K562 (cell line): ENCODE data around the gene HKDC1. TPM values are rescaled to one million over a fixed set of nuclear protein-coding genes. Genes with fewer than 3 reads are reported as not detected.

Experiments used
- ARHGAP35 ChIP-seq: fragments of 450-650 bp; IDR thresholded peaks from 2 replicates; pipeline ENCODE4 v1.6.1; 2018; ENCODE audit not compliant: partially characterized antibody
- ELF2 ChIP-seq: fragments of 250-450 bp; sonication (Bioruptor Pico); IDR thresholded peaks from 2 replicates; pipeline ENCODE4 v1.5.0; 2021; ENCODE audit warnings: mild to moderate bottlenecking
- PHF20 ChIP-seq: fragments of 450-650 bp; IDR thresholded peaks from 2 replicates; pipeline ENCODE4 v1.6.1; 2018; ENCODE audit not compliant: partially characterized antibody
- SMARCC2 ChIP-seq: fragments of 450-650 bp; IDR thresholded peaks from 2 replicates; pipeline ENCODE4 v1.6.1; 2017; ENCODE audit warnings: antibody characterized with exemption, moderate library complexity, mild to moderate bottlenecking, low read depth
- TCF7 ChIP-seq: sonication (generic); IDR thresholded peaks from 2 replicates; pipeline ENCODE4 v1.6.1; 2016; ENCODE audit warnings: antibody characterized with exemption, borderline replicate concordance
- ZNF507 ChIP-seq: conservative IDR thresholded peaks from 2 replicates; pipeline ENCODE4 v1.6.1; 2017; ENCODE audit warnings: missing genetic modification characterization, missing compliant biosample characterization
- polyA plus RNA-seq, 8 experiments: library from polyadenylated mRNA; depleted of rRNA in 4 of 8; stranded (reverse) in 5 of 8; unstranded in 3 of 8; fragments of >200 nt; fragmentation: Nextera tagmentation in 2 of 8; fragmentation: Illumina TruSeq in 1 of 8; extraction: Ambion mirVana in 2 of 8; extraction: Trizol in 1 of 8; gene quantifications; 2 replicates each; pipeline versions ENCODE4 v1.2.1 to v1.2.3, GENCODE V29; 2011 to 2014; ENCODE audit warnings: inconsistent platforms in 1 of 8, missing spikeins in 1 of 8
- total RNA-seq, 7 experiments: library from RNA; depleted of rRNA in 6 of 7; stranded (reverse); fragments of >200 nt in 6 of 7; fragmentation: Illumina TruSeq in 2 of 7; extraction: Trizol in 2 of 7; gene quantifications; 2 replicates each; pipeline versions ENCODE4 v1.2.1 to v1.2.3, GENCODE V29; 2011 to 2021; ENCODE audit warnings: low replicate concordance in 1 of 7
- TF ChIP-seq, protein P1 (sequence below): fragments of 200-600 bp; sonication (generic); IDR thresholded peaks from one replicate; pipeline ENCODE4 v1.6.1; 2012; ENCODE audit warnings: mild to moderate bottlenecking, low read depth, low read length, inconsistent platforms
- TF ChIP-seq, protein P2 (sequence below): fragments of 450-650 bp; IDR thresholded peaks from 2 replicates; pipeline ENCODE4 v1.6.1; 2016; ENCODE audit warnings: low read depth

Gene HKDC1
- total and polyA plus RNA-seq, 9 of the 15 experiments (the other 6 are each of a cell fraction or from before 2014, with no cell fraction given), result 0.04 to 0.22 (median 0.11) TPM; not detected in 5

DNA sequence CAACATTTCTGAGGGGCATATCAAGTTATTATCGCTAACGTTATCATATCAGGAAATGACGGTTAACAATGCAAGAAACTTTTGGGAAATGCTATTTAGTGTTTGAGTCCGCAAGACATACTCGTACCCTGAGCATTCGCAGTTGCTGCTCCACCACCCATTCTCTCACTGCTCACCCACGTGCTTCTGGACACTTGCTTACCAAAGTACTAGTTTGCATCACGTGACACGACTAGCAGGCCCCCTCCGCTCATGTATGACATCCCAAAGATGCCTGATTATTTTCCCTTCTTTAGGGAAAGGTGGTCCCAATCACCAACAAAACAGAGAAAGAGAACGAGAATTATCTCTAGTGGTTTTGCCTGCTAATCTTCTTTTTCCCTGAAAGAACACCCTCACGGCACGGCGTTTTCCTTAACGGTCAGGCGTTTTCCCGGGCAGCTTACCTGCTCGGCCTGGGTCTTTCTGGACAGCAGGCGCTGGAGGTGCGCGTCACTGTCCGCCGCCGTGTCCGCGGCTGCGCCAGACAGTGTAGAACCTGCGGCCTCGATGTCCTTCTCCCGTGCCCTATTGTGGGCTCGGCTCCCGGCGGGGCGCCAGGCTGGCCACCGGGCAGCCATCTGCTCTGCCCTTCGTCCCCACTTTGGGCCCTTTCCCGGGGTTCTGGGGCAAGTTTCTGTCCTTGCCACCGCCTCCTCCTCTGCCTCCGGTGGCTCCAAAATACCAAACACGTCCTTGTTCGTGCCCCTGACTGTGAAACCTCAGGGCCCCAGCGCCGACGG is 40.2 kb upstream of the HKDC1 start, which contains the start of gene SUPV3L1 (continued):
- TF ChIP-seq, protein P1, sequence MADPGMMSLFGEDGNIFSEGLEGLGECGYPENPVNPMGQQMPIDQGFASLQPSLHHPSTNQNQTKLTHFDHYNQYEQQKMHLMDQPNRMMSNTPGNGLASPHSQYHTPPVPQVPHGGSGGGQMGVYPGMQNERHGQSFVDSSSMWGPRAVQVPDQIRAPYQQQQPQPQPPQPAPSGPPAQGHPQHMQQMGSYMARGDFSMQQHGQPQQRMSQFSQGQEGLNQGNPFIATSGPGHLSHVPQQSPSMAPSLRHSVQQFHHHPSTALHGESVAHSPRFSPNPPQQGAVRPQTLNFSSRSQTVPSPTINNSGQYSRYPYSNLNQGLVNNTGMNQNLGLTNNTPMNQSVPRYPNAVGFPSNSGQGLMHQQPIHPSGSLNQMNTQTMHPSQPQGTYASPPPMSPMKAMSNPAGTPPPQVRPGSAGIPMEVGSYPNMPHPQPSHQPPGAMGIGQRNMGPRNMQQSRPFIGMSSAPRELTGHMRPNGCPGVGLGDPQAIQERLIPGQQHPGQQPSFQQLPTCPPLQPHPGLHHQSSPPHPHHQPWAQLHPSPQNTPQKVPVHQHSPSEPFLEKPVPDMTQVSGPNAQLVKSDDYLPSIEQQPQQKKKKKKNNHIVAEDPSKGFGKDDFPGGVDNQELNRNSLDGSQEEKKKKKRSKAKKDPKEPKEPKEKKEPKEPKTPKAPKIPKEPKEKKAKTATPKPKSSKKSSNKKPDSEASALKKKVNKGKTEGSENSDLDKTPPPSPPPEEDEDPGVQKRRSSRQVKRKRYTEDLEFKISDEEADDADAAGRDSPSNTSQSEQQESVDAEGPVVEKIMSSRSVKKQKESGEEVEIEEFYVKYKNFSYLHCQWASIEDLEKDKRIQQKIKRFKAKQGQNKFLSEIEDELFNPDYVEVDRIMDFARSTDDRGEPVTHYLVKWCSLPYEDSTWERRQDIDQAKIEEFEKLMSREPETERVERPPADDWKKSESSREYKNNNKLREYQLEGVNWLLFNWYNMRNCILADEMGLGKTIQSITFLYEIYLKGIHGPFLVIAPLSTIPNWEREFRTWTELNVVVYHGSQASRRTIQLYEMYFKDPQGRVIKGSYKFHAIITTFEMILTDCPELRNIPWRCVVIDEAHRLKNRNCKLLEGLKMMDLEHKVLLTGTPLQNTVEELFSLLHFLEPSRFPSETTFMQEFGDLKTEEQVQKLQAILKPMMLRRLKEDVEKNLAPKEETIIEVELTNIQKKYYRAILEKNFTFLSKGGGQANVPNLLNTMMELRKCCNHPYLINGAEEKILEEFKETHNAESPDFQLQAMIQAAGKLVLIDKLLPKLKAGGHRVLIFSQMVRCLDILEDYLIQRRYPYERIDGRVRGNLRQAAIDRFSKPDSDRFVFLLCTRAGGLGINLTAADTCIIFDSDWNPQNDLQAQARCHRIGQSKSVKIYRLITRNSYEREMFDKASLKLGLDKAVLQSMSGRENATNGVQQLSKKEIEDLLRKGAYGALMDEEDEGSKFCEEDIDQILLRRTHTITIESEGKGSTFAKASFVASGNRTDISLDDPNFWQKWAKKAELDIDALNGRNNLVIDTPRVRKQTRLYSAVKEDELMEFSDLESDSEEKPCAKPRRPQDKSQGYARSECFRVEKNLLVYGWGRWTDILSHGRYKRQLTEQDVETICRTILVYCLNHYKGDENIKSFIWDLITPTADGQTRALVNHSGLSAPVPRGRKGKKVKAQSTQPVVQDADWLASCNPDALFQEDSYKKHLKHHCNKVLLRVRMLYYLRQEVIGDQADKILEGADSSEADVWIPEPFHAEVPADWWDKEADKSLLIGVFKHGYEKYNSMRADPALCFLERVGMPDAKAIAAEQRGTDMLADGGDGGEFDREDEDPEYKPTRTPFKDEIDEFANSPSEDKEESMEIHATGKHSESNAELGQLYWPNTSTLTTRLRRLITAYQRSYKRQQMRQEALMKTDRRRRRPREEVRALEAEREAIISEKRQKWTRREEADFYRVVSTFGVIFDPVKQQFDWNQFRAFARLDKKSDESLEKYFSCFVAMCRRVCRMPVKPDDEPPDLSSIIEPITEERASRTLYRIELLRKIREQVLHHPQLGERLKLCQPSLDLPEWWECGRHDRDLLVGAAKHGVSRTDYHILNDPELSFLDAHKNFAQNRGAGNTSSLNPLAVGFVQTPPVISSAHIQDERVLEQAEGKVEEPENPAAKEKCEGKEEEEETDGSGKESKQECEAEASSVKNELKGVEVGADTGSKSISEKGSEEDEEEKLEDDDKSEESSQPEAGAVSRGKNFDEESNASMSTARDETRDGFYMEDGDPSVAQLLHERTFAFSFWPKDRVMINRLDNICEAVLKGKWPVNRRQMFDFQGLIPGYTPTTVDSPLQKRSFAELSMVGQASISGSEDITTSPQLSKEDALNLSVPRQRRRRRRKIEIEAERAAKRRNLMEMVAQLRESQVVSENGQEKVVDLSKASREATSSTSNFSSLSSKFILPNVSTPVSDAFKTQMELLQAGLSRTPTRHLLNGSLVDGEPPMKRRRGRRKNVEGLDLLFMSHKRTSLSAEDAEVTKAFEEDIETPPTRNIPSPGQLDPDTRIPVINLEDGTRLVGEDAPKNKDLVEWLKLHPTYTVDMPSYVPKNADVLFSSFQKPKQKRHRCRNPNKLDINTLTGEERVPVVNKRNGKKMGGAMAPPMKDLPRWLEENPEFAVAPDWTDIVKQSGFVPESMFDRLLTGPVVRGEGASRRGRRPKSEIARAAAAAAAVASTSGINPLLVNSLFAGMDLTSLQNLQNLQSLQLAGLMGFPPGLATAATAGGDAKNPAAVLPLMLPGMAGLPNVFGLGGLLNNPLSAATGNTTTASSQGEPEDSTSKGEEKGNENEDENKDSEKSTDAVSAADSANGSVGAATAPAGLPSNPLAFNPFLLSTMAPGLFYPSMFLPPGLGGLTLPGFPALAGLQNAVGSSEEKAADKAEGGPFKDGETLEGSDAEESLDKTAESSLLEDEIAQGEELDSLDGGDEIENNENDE, result no peak
- TF ChIP-seq ARHGAP35 (no peak), SMARCC2 (no peak), ELF2 (CRISPR knock-in tag) (0 out of 2 replicates have a peak, but pooled peaks have one; percentile 18), TCF7 (0 out of 2 replicates have a peak, but pooled peaks have one; percentile 69), PHF20 (peak; percentile 99), ZNF507 (no peak)
- TF ChIP-seq, protein P2, sequence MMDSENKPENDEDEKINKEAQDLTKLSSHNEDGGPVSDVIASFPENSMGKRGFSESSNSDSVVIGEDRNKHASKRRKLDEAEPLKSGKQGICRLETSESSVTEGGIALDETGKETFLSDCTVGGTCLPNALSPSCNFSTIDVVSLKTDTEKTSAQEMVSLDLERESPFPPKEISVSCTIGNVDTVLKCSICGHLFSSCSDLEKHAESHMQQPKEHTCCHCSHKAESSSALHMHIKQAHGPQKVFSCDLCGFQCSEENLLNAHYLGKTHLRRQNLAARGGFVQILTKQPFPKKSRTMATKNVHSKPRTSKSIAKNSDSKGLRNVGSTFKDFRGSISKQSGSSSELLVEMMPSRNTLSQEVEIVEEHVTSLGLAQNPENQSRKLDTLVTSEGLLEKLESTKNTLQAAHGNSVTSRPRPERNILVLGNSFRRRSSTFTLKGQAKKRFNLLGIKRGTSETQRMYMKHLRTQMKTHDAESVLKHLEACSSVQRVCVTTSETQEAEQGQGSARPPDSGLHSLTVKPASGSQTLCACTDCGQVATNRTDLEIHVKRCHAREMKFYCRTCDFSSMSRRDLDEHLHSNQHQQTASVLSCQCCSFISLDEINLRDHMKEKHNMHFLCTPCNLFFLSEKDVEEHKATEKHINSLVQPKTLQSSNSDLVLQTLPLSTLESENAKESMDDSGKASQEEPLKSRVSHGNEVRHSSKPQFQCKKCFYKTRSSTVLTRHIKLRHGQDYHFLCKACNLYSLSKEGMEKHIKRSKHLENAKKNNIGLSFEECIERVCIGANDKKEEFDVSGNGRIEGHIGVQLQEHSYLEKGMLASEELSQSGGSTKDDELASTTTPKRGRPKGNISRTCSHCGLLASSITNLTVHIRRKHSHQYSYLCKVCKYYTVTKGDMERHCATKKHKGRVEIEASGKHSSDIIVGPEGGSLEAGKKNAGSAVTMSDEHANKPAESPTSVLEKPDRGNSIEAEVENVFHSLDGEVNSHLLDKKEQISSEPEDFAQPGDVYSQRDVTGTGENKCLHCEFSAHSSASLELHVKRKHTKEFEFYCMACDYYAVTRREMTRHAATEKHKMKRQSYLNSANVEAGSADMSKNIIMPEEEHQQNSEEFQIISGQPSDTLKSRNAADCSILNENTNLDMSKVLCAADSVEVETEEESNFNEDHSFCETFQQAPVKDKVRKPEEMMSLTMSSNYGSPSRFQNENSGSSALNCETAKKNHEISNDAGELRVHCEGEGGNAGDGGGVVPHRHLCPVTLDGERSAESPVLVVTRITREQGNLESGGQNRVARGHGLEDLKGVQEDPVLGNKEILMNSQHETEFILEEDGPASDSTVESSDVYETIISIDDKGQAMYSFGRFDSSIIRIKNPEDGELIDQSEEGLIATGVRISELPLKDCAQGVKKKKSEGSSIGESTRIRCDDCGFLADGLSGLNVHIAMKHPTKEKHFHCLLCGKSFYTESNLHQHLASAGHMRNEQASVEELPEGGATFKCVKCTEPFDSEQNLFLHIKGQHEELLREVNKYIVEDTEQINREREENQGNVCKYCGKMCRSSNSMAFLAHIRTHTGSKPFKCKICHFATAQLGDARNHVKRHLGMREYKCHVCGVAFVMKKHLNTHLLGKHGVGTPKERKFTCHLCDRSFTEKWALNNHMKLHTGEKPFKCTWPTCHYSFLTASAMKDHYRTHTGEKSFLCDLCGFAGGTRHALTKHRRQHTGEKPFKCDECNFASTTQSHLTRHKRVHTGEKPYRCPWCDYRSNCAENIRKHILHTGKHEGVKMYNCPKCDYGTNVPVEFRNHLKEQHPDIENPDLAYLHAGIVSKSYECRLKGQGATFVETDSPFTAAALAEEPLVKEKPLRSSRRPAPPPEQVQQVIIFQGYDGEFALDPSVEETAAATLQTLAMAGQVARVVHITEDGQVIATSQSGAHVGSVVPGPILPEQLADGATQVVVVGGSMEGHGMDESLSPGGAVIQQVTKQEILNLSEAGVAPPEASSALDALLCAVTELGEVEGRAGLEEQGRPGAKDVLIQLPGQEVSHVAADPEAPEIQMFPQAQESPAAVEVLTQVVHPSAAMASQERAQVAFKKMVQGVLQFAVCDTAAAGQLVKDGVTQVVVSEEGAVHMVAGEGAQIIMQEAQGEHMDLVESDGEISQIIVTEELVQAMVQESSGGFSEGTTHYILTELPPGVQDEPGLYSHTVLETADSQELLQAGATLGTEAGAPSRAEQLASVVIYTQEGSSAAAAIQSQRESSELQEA, result no peak
